Transverse colon (tissue), 3 donors: Measurements from ENCODE around the gene OGFOD1.

Source experiments
- EP300 ChIP-seq: sonication (generic); formaldehyde crosslinking; IDR thresholded peaks from one replicate; pipeline ENCODE4 v1.6.1; 2017; ENCODE audit warnings: antibody characterized with exemption, low read depth
- POLR2A ChIP-seq: fragments of 450-650 bp; IDR thresholded peaks from one replicate; pipeline ENCODE4 v1.6.1; 2016; ENCODE audit warnings: antibody characterized with exemption, mild to moderate bottlenecking, moderate library complexity
- TF ChIP-seq, protein P1 (sequence below), 5 experiments: fragments of 200-600 bp in 3 of 5; fragments of 450-650 bp in 2 of 5; sonication (generic) in 3 of 5; IDR thresholded peaks; 1 replicate in 2 of 5; 2 replicates in 3 of 5; pipeline ENCODE4 v1.5.1; 2016 to 2017; ENCODE audit warnings: antibody characterized with exemption in 5 of 5, inconsistent platforms in 3 of 5, mild to moderate bottlenecking in 2 of 5, moderate library complexity in 1 of 5

DNA sequence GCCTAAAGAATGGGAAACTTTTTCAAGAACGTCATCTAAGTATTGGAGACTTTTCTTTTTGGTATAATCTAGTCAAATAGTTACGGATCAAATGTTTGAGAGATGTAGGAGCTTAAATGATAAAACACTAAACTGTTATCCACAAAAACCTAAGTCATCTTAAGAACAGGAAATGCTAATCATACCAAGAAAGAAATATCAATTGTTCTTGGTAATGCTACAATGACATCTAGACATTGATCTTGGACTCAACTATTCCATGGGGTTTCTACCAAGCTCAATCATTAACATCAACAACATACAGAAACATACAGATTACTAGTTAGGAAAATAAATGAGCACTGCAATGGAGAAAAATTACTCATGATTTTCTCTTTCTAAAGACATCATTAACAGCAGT lies 4.1 kb upstream of the OGFOD1 start:
- TF ChIP-seq, protein P1, sequence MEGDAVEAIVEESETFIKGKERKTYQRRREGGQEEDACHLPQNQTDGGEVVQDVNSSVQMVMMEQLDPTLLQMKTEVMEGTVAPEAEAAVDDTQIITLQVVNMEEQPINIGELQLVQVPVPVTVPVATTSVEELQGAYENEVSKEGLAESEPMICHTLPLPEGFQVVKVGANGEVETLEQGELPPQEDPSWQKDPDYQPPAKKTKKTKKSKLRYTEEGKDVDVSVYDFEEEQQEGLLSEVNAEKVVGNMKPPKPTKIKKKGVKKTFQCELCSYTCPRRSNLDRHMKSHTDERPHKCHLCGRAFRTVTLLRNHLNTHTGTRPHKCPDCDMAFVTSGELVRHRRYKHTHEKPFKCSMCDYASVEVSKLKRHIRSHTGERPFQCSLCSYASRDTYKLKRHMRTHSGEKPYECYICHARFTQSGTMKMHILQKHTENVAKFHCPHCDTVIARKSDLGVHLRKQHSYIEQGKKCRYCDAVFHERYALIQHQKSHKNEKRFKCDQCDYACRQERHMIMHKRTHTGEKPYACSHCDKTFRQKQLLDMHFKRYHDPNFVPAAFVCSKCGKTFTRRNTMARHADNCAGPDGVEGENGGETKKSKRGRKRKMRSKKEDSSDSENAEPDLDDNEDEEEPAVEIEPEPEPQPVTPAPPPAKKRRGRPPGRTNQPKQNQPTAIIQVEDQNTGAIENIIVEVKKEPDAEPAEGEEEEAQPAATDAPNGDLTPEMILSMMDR (IDR thresholded peaks at IDR 0.05) = no peak
- TF ChIP-seq EP300 = no peak
- no peak for TF ChIP-seq POLR2A
